Stomach (tissue), 4 donors: ENCODE measurements around the gene LAMB4.

Source experiments
- CTCF ChIP-seq, 7 experiments: fragments of 450-650 bp in 4 of 7; fragments of 200-600 bp in 3 of 7; sonication (generic) in 3 of 7; IDR thresholded peaks; one replicate each; pipeline ENCODE4 v1.5.1; 2016 to 2019; ENCODE audit warnings: antibody characterized with exemption in 7 of 7, control low read depth in 2 of 7, mild to moderate bottlenecking in 1 of 7
- EP300 ChIP-seq: sonication (generic); formaldehyde crosslinking; IDR thresholded peaks from one replicate; pipeline ENCODE4 v1.6.1; 2017; ENCODE audit warnings: antibody characterized with exemption
- POLR2A ChIP-seq, 4 donors: fragments of 450-650 bp; IDR thresholded peaks; one replicate each; pipeline ENCODE4 v1.6.1; 2016; ENCODE audit warnings: antibody characterized with exemption in 4 of 4, control low read depth in 2 of 4, mild to moderate bottlenecking in 1 of 4, moderate library complexity in 1 of 4
- POLR2AphosphoS5 ChIP-seq, 3 donors: sonication (generic); formaldehyde crosslinking; IDR thresholded peaks; one replicate each; pipeline ENCODE4 v1.6.1; 2016; ENCODE audit warnings: antibody characterized with exemption in 3 of 3

- TF ChIP-seq POLR2AphosphoS5 (IDR thresholded peaks at IDR 0.05) (no peak), CTCF (IDR thresholded peaks at IDR 0.05) (no peak), POLR2A (IDR thresholded peaks at IDR 0.05) (no peak), EP300 (no peak)
These were observed 17.5 kb downstream of the LAMB4 start for GRCh38 chr7:108112683-108113082.
